CD4-positive, alpha-beta T cell treated with Interleukin-6 at 100 ng/mL for 8 hours (primary cell): ENCODE results near the gene DAO.

ENCODE experiments used
- DNase-seq: peaks from one replicate; pipeline ENCODE4 v3.0.0-alpha.2; 2020; ENCODE audit warnings: mixed read lengths, low spot score

DAO gene

DNA sequence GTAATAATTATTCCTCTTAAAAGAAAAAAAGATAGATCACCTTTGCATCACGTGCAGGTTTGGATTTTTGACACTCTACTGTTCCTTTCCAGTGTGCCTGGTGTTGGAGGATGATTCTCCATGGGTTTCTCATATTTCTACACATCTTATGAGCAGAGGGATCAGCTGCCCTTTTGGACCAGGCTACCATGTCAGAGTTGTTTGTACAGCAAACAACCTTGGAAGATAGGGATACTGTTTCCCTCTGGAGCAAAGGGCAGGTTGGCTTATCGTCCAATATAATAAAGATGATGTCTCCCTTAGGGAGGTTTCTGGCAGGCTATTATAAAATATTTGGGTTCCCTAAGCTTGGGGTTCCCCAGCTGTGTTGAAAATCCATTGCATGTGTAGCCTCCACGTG lies 42.1 kb downstream of the DAO start:
- no peak for DNase-seq

DNA sequence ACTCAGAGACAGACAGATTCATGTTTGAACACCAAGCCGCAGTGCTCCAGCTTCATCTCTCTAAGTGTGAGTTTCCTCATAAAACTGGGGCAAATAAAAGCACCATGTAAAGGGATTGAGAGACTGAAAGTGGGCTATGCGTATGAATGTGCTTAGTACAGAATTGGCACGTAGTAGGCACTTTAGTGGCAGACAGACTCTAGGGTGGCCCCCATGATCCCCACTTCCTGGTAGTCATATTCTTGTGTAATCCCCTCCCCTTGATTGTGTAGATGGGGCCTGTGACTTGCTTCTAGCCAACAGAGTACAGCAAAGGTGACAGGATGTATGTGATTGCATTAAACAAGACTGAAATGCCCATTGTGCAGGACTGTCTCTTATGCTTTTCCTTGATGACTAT lies 43.0 kb downstream of the DAO start:
- no peak for DNase-seq

DNA sequence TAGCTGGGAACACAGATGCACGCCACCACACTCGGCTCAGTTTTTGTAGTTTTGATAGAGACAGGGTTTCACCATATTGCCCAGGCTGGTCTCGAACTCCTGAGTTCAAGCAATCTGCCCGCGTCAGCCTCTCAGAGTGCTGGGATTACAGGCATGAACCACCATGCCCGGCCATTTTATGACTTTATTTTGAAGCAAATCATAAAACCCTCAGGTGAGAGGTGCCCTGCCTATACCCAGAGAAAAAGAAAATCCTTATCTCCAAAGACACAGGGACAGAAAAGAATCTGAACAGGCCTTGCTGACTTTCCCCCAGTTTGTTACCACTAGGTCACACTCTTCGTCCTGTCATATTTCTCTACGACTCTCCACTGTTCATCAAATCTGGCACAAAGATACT lies 48.8 kb downstream of the DAO start:
- no peak for DNase-seq

DNA sequence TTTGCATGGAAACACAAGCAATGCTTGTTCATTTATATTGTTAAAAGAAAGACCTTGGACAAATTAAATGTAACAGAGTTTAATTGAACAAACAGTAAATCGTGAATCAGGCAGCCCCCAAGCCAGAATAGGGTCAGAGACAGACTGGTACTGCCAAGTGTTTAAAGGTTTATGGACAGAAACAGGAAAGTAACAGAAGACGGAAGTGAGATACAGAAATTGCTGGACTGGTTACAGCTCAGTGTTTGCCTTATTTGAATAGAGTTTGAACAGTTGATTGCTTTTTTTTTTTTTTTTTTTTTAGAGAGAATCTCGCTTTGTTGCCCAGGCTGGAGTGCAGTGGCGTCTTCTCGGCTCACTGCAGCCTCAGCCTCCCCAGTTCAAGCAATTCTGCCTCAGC lies 50.3 kb downstream of the DAO start:
- DNase-seq = no peak

DNA sequence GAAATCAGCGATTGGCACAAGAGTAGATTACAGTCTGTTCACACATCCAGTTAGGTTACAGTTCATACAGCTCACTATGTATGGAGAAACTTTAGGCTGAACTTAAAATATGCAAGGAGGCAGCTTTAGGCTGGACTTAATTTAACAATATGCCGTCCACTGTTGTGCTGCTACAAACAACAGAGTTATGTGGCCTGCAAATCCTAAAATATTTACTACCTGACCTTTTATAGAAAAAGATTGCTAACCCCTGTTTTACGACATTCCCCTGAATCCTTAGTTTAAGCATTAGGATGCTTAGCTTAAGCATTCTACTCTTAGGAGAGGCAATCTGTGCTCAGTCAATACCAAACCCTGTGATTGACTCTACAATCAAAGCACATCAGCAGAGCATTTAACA lies 50.9 kb downstream of the DAO start:
- no peak for DNase-seq

DNA sequence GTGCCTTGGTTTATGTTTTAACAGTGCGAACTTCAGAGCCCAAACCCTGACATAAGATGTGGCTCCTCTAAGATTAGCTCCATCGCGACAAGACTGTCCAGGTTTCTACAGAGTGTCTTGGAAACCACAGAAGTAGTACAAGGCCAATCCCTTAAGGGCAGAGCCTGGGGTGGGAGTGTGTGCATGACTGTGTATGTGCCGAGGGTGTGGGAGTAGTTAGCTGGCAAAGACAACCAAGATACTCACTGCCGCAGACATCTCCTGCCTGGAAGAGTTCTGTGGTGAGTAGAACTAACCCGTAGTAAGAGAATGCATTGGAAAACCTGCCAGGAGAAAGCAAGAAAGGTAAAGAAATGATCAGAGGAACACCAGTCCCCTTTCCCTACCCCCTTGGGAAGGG lies 54.1 kb downstream of the DAO start:
- DNase-seq = no peak

DNA sequence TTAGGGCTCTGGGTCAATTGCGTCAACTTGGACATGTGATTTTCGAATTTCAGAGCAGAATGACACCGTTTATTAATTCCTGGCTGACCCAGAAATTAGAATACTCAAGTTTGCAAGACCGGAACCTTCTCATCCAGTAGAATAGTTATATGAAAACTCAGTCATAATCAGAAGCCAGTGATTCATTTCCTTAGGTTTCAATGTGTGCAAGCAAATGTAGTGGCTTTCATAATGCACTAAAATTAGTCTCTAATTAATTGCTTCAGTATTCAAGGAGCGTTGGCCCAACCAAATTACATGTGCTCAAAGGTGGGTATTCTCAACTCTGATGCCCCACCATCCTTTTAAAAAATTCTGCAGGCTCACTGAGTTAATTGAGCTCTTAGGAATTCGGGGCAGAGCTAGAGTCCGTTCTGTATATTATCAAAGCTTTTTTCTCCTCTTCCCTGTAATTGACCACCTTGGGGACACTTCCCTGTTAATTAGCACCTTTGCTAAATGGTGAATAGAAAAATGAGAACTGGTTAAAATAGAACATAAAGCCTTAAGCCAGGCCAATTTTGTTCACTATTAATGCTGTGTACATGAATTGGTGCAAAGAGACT lies 55.4 kb downstream of the DAO start:
- no peak for DNase-seq

DNA sequence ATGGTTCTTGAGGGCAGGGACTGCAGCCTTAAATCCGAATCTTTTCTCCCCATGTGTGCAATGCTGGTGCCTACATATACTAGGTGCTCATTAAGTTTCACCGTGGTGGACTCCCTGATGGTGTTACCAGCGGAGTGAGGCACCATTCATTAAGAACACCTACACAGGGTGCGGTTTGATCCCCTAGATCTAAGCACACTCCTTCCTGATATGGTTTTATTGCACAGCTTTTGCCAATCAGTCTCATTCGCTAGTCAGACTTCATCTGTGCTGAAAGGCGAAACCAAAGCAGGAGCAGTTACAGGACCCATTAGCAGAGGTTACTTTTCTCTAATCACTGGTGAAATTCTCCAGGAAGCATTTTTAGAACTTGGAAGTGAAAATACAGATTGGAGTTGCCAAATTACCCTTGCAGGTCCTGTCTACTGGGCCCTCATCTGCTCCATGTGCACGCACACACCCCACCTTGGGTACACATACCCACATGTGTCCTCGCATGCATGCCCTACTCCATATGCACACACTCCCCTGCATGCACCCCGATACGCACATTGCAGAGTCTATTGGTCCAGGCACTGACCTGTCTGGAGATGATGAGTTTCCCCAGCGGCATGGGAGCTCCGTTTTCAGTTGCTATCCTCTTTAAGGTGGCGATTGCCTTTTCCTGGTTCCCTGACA lies 58.5 kb downstream of the DAO start:
- DNase-seq = no peak

DNA sequence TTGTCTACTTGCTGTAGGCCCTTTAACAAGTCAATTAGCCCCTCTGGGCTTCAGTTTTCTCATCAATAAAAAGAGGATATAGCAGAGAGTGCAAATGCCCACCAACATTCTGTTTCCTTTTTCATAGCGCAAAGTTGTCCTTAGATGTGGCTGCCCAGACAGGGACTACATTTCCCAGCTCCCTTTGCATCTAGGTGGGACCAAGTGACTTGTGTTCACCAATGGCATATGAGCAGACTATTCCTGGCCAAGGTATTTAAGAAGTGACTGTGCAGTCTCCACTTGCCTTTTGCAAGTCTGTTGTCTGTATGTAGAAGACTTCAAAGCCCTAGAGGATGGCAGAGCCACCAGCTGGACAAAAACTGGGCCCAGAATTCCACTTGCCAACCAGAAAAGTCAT lies 59.7 kb downstream of the DAO start:
- peak; percentile 8 for DNase-seq

DNA sequence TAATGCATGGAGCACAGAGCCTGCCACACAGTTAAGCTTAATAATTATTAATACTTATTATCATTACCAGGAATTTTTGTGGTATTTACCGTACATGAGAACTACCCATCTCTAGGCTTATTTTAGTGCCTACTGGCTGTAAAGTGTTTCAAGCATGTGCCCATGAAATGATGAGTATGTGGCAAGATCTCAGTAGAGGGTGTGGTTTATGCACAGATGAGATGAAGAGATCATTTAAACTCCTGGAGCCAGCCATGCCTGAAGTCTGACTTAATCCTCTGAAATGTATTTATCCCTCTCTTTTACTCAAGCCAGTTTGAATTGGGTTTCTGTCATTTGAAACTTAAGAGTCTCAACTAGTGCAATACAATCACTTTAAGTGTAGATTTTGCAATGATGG lies 60.2 kb downstream of the DAO start:
- no peak for DNase-seq

DNA sequence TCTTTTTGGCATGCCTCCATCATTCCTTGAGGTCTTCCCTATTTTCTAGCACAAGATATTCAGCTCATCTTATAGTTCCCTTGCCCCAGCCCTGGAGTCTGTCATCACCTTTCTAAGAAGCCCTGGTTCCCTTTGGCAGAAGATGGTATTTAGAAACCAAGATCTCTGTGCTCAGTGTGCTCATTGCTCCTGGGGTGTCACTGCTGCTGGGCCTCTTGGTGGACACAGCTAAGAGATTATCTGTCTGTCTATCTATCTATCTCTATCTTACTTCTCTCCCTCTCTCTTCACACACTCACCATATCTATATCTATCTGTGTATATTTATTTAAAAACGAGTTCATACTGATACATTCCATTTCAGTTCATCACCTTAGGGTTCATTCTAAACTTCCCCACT lies 67.2 kb downstream of the DAO start:
- DNase-seq = no peak

DNA sequence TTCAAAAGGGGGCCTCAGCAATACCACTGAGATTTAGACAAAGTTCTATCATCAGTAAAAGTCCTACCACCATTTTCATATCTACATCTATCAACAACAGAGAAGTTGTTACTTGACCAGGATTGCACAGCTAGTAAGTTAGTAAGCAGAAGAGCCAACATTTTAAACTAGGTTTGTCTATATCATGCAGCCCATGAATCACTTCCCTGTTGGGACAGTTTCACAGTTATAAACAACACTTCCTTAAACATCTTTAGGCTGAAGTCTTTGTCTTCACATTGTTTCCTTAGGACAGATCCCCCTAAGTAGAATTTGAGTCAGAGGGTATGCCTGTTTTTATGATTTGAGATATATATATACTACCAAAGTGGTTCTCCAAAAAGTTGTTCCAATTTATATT lies 68.5 kb downstream of the DAO start:
- DNase-seq = no peak

DNA sequence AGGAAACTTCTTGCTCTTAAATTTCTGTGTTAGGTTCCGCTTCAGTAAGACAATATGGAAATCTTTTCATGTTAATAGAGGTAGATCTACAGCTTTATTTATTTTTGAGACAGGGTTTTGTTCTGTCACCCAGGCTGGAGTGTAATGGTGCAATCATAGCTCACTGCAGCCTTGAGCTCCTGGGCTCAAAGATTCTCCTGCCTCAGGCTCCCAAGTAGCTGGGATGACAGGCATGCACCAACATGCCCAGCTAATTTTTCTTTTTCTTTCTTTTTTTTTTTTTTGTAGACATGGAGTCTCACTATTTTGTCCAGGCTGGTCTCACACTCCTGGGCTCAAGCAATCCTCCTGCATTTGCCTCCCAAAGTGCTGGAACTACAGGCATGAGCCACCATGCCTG lies 70.1 kb downstream of the DAO start:
- DNase-seq = no peak
